HepG2 (cell line): ENCODE measurements around the gene PCDHGA1. TPM values are rescaled to one million over a fixed set of nuclear protein-coding genes. Genes with fewer than 3 reads are reported as not detected.

Source experiments
- ATAC-seq: fragments of 200-7000 bp; cut with Tn5 transposase; 3 replicates; pipeline ENCODE4 v1.9.1; 2020; ENCODE audit warnings: mild to moderate bottlenecking, moderate library complexity
- BruUV-seq: library from RNA; stranded (reverse); fragments of 400-500 nt; replicated peaks from 2 replicates; lab custom pipeline; 2021; lab: Mats Ljungman, UMichigan
- CTCF ChIA-PET: fragments of 300-600 bp; formaldehyde crosslinking; extraction: SDS; loops from one replicate; lab custom pipeline; 2021; ENCODE audit warnings: low total read pairs, inconsistent platforms, low intra/inter-chr PET ratio; lab: Yijun Ruan, JAX
- POLR2A ChIA-PET: fragments of 350-600 bp; sonication (Branson Sonifier 250); formaldehyde crosslinking; loops from one replicate; lab custom pipeline; 2020; ENCODE audit warnings: antibody characterized with exemption, inconsistent platforms; lab: Yijun Ruan, JAX
- DNase-seq: peaks from one replicate; pipeline ENCODE4 v3.0.0-alpha.2; 2015; ENCODE audit warnings: low spot score
- FAIRE-seq: peaks from 3 replicates; lab custom pipeline; 2011; peaks lifted over from hg19 to GRCh38; lab: Jason Lieb, UNC
- H2AFZ ChIP-seq: one replicate; pipeline ENCODE4 v1.6.1; 2011; ENCODE audit warnings: low read length, inconsistent platforms
- H3K27ac ChIP-seq: fragments of 300-600 bp; 3 replicates; pipeline ENCODE4 v1.8.0; 2011; ENCODE audit warnings: mixed run types, mild to moderate bottlenecking, mixed read lengths, low read length, inconsistent platforms; ENCODE audit not compliant: insufficient read depth; ENCODE audit errors: extremely low read length
- H3K27me3 ChIP-seq, 2 experiments: fragments of 200-600 bp in 1 of 2; 2 replicates in 1 of 2; 3 replicates in 1 of 2; pipeline versions ENCODE4 v1.6.0 to v1.8.0; 2011; ENCODE audit warnings: low read length in 2 of 2, mild to moderate bottlenecking in 2 of 2, moderate library complexity in 2 of 2, inconsistent platforms in 1 of 2; ENCODE audit not compliant: insufficient read depth in 2 of 2, control insufficient read depth in 1 of 2
- H3K36me3 ChIP-seq, 2 experiments: fragments of 200-600 bp in 1 of 2; replicated peaks in 1 of 2; 2 replicates in 1 of 2; 3 replicates in 1 of 2; pipeline versions ENCODE4 v1.5.1 to v1.8.0; 2011; ENCODE audit warnings: low read length in 2 of 2, inconsistent platforms in 1 of 2; ENCODE audit not compliant: insufficient read depth in 2 of 2, control insufficient read depth in 1 of 2
- H3K4me1 ChIP-seq: 2 replicates; pipeline ENCODE4 v1.5.1; 2012; ENCODE audit warnings: low read length, inconsistent platforms; ENCODE audit not compliant: insufficient read depth
- H3K4me2 ChIP-seq: 2 replicates; pipeline ENCODE4 v1.6.0; 2011; ENCODE audit warnings: low read depth, low read length, inconsistent platforms
- H3K4me3 ChIP-seq, 3 experiments: fragments of 200-600 bp in 1 of 3; sonication (generic), shearing (Covaris generic) in 1 of 3; replicated peaks in 1 of 3; 2 replicates each; pipeline ENCODE4 v1.5.1; 2011 to 2016; ENCODE audit warnings: low read length in 3 of 3, inconsistent platforms in 2 of 3, low read depth in 2 of 3, mild to moderate bottlenecking in 2 of 3, control low read depth in 1 of 3, mixed read lengths in 1 of 3; ENCODE audit not compliant: insufficient read depth in 1 of 3
- H3K79me2 ChIP-seq: one replicate; pipeline ENCODE4 v1.6.1; 2011; ENCODE audit warnings: low read length, inconsistent platforms; ENCODE audit not compliant: insufficient read depth
- H3K9ac ChIP-seq: 2 replicates; pipeline ENCODE4 v1.6.0; 2011; ENCODE audit warnings: mild to moderate bottlenecking, low read depth, low read length, inconsistent platforms; ENCODE audit not compliant: insufficient read depth
- H3K9me3 ChIP-seq: 2 replicates; pipeline ENCODE4 v1.5.1; 2012; ENCODE audit warnings: mild to moderate bottlenecking, low read length
- H4K20me1 ChIP-seq: 2 replicates; pipeline ENCODE4 v1.6.0; 2011; ENCODE audit warnings: inconsistent platforms, mild to moderate bottlenecking, low read length, moderate library complexity; ENCODE audit not compliant: insufficient read depth
- ARID2 ChIP-seq: sonication (generic); formaldehyde crosslinking; IDR thresholded peaks from 2 replicates; pipeline ENCODE4 v1.8.1; 2022; ENCODE audit warnings: mild to moderate bottlenecking, missing genetic modification reagents, borderline replicate concordance
- CHD4 ChIP-seq: fragments of 200-600 bp; sonication (generic); IDR thresholded peaks from 2 replicates; pipeline ENCODE4 v1.7.0; 2017; ENCODE audit warnings: mild to moderate bottlenecking, low read length, borderline replicate concordance
- DBP ChIP-seq: sonication (generic); formaldehyde crosslinking; IDR thresholded peaks from 2 replicates; pipeline ENCODE4 v1.4.0; 2020; ENCODE audit warnings: missing genetic modification reagents; ENCODE audit errors: not compliant biosample characterization
- FOXK1 ChIP-seq: sonication (generic); formaldehyde crosslinking; IDR thresholded peaks from 2 replicates; pipeline ENCODE4 v1.4.0; 2020; ENCODE audit warnings: low read depth, missing genetic modification reagents, borderline replicate concordance
- ZBTB10 ChIP-seq: sonication (generic); formaldehyde crosslinking; IDR thresholded peaks from 2 replicates; pipeline ENCODE4 v1.4.0; 2020; ENCODE audit warnings: missing genetic modification reagents, borderline replicate concordance
- ZBTB42 ChIP-seq: sonication (generic); formaldehyde crosslinking; IDR thresholded peaks from 2 replicates; pipeline ENCODE4 v1.5.0; 2020; ENCODE audit warnings: mild to moderate bottlenecking, missing genetic modification reagents
- ZFP82 ChIP-seq: sonication (generic); formaldehyde crosslinking; IDR thresholded peaks from 2 replicates; pipeline ENCODE4 v1.5.1; 2020; ENCODE audit warnings: mild to moderate bottlenecking, missing genetic modification reagents, borderline replicate concordance
- ZNF30 ChIP-seq: sonication (generic); formaldehyde crosslinking; IDR thresholded peaks from 2 replicates; pipeline ENCODE4 v1.5.0; 2020; ENCODE audit warnings: mild to moderate bottlenecking, missing genetic modification reagents
- ZNF629 ChIP-seq: sonication (generic); formaldehyde crosslinking; conservative IDR thresholded peaks from 2 replicates; pipeline ENCODE4 v1.5.0; 2020; ENCODE audit warnings: missing genetic modification reagents
- WGBS: methylation state at CpG from one replicate; pipeline ENCODE4 v1.1.6; 2017; ENCODE audit warnings: low lambda C conversion rate; 5-methylcytosine and 5-hydroxymethylcytosine counted together
- in situ Hi-C: cut with HindIII; loops from 2 replicates; pipeline ENCODE4 v1.10.0; 2017; ENCODE audit warnings: low pct_unique_long_range_greater_than_20kb; ENCODE audit not compliant: extremely low pct_ligation_motif_present
- intact Hi-C: fragments of 100-400 bp; cut with micrococcal nuclease; formaldehyde crosslinking; loops from one replicate; pipeline ENCODE4 v1.10.0; 2022; ENCODE audit not compliant: unreplicated experiment
- polyA plus RNA-seq, 8 experiments: library from polyadenylated mRNA; depleted of rRNA in 3 of 8; stranded (reverse) in 7 of 8; unstranded in 1 of 8; fragments of >200 nt; fragmentation: Illumina TruSeq in 4 of 8; extraction: Trizol in 4 of 8; gene quantifications; 2 replicates each; pipeline versions ENCODE4 v1.2.1 to v1.2.3, GENCODE V29; 2011 to 2016; ENCODE audit warnings: low read depth in 4 of 8, missing spikeins in 1 of 8, mixed read lengths in 1 of 8; ENCODE audit not compliant: insufficient read depth in 1 of 8
- total RNA-seq, 5 experiments: library from RNA; depleted of rRNA; stranded (reverse); fragments of >200 nt; fragmentation: Illumina TruSeq; extraction: Trizol; gene quantifications; 2 replicates each; pipeline ENCODE4 v1.2.3, GENCODE V29; 2016; ENCODE audit warnings: low read depth in 1 of 5
- TF ChIP-seq, protein P1 (sequence below): IDR thresholded peaks from 2 replicates; pipeline ENCODE4 v1.6.1; 2018; ENCODE audit warnings: missing genetic modification reagents

The PCDHGA1 gene
- total and polyA plus RNA-seq, 2 of the 13 experiments (the other 11 are each of a cell fraction or from before 2014, with no cell fraction given): 0.31 to 0.40 TPM

DNA sequence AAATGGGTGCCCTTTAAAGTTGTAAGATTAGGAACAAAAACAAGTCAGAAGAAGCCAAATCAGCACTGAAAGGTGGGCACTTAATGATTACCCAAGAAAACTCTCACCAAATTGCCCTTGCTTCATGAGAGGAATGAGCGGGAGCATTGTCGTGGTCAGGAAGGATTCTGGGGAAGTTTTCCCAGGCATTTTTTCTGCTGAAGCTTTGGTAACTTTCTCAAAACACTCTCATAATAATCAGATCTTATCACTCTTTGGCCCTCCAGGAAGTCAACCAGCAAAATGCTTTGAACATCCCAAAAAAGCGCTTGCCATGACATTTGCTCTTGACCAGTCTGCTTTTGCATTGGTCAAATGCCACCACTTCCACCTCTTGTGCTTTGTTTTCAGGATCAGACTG is 135.0 kb downstream of the PCDHGA1 start:
- intact Hi-C loops (no loop called here), in situ Hi-C loops (no loop called here)
- H3K4me1 ChIP-seq: no peaks in the 10 kb centered on the region
- H3K36me3 ChIP-seq: no peaks in the 10 kb centered on the region
- no peaks in the 10 kb centered on the region; a peak in 1 of 5 replicates for H3K27me3 ChIP-seq
- 61% methylated on average over 3 of the region's 3 CpGs for WGBS
- H3K27ac ChIP-seq: no peak overlapping the region
- no peaks in the 10 kb centered on the region for H3K79me2 ChIP-seq
- no peak overlapping the region for H3K4me2 ChIP-seq
- ATAC-seq (no peak), DNase-seq (no peak)
- no peak for TF ChIP-seq ZBTB10 (CRISPR knock-in tag)
- TF ChIP-seq, protein P1, sequence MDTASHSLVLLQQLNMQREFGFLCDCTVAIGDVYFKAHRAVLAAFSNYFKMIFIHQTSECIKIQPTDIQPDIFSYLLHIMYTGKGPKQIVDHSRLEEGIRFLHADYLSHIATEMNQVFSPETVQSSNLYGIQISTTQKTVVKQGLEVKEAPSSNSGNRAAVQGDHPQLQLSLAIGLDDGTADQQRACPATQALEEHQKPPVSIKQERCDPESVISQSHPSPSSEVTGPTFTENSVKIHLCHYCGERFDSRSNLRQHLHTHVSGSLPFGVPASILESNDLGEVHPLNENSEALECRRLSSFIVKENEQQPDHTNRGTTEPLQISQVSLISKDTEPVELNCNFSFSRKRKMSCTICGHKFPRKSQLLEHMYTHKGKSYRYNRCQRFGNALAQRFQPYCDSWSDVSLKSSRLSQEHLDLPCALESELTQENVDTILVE (CRISPR knock-in tag): no peak
- TF ChIP-seq ZBTB42 (CRISPR knock-in tag): no peak
- no peak for TF ChIP-seq ZFP82 (CRISPR knock-in tag)
- TF ChIP-seq ZNF30: no peak
- no peak for TF ChIP-seq DBP (CRISPR knock-in tag)
- TF ChIP-seq CHD4: no peak
- TF ChIP-seq ZNF629 (CRISPR knock-in tag): no peak
- no peak for TF ChIP-seq FOXK1 (CRISPR knock-in tag)
- TF ChIP-seq ARID2 (CRISPR knock-in tag): no peak
- TF ChIP-seq, all 625 proteins: peak for 0
- no peak for FAIRE-seq
- Histone ChIP-seq H3K9me3 (no peaks in the 10 kb centered on the region), H4K20me1 (no peaks in the 10 kb centered on the region), H3K9ac (no peak overlapping the region), H2AFZ (no peak overlapping the region), H3K4me3 (no peak overlapping the region)
- BruUV-seq: no TSS peak
- CTCF ChIA-PET: no interaction called here
- POLR2A ChIA-PET: no interaction called here
